ENCODE data around the gene ACTL10. TPM values are rescaled to one million over a fixed set of nuclear protein-coding genes. Genes with fewer than 3 reads are reported as not detected.

Gene ACTL10
- total RNA-seq, 6 experiments from 2014 or later = 0.20 to 1.1 (median 0.56) TPM; not detected in 1

- intact Hi-C loops (cut with DNase I) = no loop called here
- DNase-seq (no peak), ATAC-seq (no peak)
Observed at GRCh38 chr20:33688938-33689424, 22.2 kb downstream of the ACTL10 start.

GRCh38 chr20:33689493-33689892 lies 22.8 kb downstream of the ACTL10 start:
- TF ChIP-seq POLR2A (IDR thresholded peaks at IDR 0.05) (no peak), CTCF (IDR thresholded peaks at IDR 0.05) (no peak)
- Histone ChIP-seq H3K36me3 (no peaks in the 10 kb centered on the region), H3K9me3 (no peaks in the 10 kb centered on the region), H3K27me3 (no peaks in the 10 kb centered on the region), H3K4me1 (peaks cover 0 to 3% (median 0%) of the 10 kb centered on the region in 4 donors), H3K27ac (no peak overlapping the region), H3K4me3 (no peak overlapping the region)
- WGBS (ENCODE audit: insufficient coverage, low coverage, low lambda C conversion rate, missing lambda C conversion rate) = 80% methylated on average over 1 of the region's 1 CpG
- ATAC-seq = no peak
- no peak for DNase-seq
- intact Hi-C loops (cut with DNase I) = no loop called here

More at GRCh38 chr20:33688938-33689424, 22.2 kb downstream of the ACTL10 start:
- TF ChIP-seq POLR2A (IDR thresholded peaks at IDR 0.05) (no peak), CTCF (IDR thresholded peaks at IDR 0.05) (no peak)
- Histone ChIP-seq H3K9me3 (no peaks in the 10 kb centered on the region), H3K27me3 (no peaks in the 10 kb centered on the region), H3K36me3 (no peaks in the 10 kb centered on the region), H3K4me3 (no peak overlapping the region), H3K27ac (no peak overlapping the region), H3K4me1 (peaks cover 0 to 3% (median 0%) of the 10 kb centered on the region in 4 donors)
- WGBS (ENCODE audit: insufficient coverage, low coverage, low lambda C conversion rate, missing lambda C conversion rate) = 83% methylated on average over 2 of the region's 3 CpGs

- TF ChIP-seq CTCF (IDR thresholded peaks at IDR 0.05) (no peak), POLR2A (IDR thresholded peaks at IDR 0.05) (no peak)
- Histone ChIP-seq H3K36me3 (no peaks in the 10 kb centered on the region), H3K4me1 (peaks cover 0 to 3% (median 0%) of the 10 kb centered on the region in 4 donors), H3K4me3 (no peak overlapping the region), H3K9me3 (no peaks in the 10 kb centered on the region), H3K27ac (no peak overlapping the region), H3K27me3 (no peaks in the 10 kb centered on the region)
- intact Hi-C loops (cut with DNase I) = no loop called here
- 34% methylated on average over 4 of the region's 4 CpGs for WGBS (ENCODE audit: insufficient coverage, low coverage, low lambda C conversion rate, missing lambda C conversion rate)
- ATAC-seq (peak in 2 of 4 donors; percentile 9 to 18), DNase-seq (no peak)
Observed at GRCh38 chr20:33689973-33690372, 23.2 kb downstream of the ACTL10 start.

GRCh38 chr20:33693289-33693688 lies 26.5 kb downstream of the ACTL10 start:
- TF ChIP-seq POLR2A (IDR thresholded peaks at IDR 0.05) (no peak), CTCF (IDR thresholded peaks at IDR 0.05) (no peak)
- H3K27ac ChIP-seq = no peak overlapping the region
- intact Hi-C loops (cut with DNase I) = no loop called here
- ATAC-seq = no peak
- DNase-seq = no peak
- 85% methylated on average over 4 of the region's 5 CpGs for WGBS (ENCODE audit: insufficient coverage, low coverage, low lambda C conversion rate, missing lambda C conversion rate)
- H3K4me3 ChIP-seq = no peak overlapping the region
- no peaks in the 10 kb centered on the region for H3K36me3 ChIP-seq
- H3K9me3 ChIP-seq = no peaks in the 10 kb centered on the region
- no peaks in the 10 kb centered on the region for H3K27me3 ChIP-seq
- H3K4me1 ChIP-seq = no peaks in the 10 kb centered on the region
